ENCODE measurements around the gene ZNF100.
"Not testable (repeated sequence)": the region's sequence is repeated elsewhere in the genome, so short reads cannot be mapped to it uniquely, and the experiment has no call there.

Gene ZNF100

DNA sequence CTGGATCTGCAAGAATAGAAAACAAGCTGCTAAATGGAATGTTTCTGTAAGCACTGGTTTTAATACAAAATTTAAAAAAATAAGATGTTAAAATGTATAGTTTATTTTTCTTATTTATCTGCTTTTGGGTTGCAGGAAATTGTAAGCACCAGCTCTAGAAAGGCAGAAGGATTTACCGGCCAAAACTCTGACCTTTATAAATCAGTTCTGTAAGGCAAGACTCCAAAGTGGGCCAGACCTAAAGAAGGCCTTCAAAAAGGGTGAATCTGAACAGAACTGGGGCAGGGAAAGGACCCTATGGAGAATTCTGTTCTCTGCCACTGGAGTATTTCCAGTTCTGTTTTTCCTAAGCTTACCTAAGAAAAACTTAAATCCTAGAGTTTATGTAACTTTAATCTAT, 19.3 kb downstream of the ZNF100 start:
- H3K79me2 ChIP-seq (ENCODE audit: insufficient read depth, low read length), result peaks cover 63% of the 10 kb centered on the region
- no peaks in the 10 kb centered on the region for H3F3A ChIP-seq (ENCODE audit: low read depth)
- no peaks in the 10 kb centered on the region for H3K9me2 ChIP-seq (replicated peaks; ENCODE audit: low read depth, low read length)
- no peak overlapping the region for H2AFZ ChIP-seq (ENCODE audit: low read length)
- no peaks in the 10 kb centered on the region for H3K9me3 ChIP-seq (ENCODE audit: insufficient read depth, low read depth, low read length)
- H3K9ac ChIP-seq (ENCODE audit: low read depth, low read length, poor library complexity, severe bottlenecking), result no peak overlapping the region
- H4K20me1 ChIP-seq (ENCODE audit: insufficient read depth, low read length, poor library complexity, severe bottlenecking), result peaks cover 14% of the 10 kb centered on the region
- no peaks in the 10 kb centered on the region for H3K27me3 ChIP-seq (ENCODE audit: insufficient read depth, low read length, poor library complexity, severe bottlenecking)
- H3K4me2 ChIP-seq (ENCODE audit: low read depth, low read length, poor library complexity, severe bottlenecking), result no peak overlapping the region
- peaks cover 69% of the 10 kb centered on the region for H3K36me3 ChIP-seq (ENCODE audit: insufficient read depth, low read length)
- no peak overlapping the region for H3K4me3 ChIP-seq (ENCODE audit: low read length, poor library complexity, severe bottlenecking)
- no peak for TF ChIP-seq EZH2phosphoT487 (IDR thresholded peaks at IDR 0.05; ENCODE audit: borderline replicate concordance)
- TF ChIP-seq, protein P1, sequence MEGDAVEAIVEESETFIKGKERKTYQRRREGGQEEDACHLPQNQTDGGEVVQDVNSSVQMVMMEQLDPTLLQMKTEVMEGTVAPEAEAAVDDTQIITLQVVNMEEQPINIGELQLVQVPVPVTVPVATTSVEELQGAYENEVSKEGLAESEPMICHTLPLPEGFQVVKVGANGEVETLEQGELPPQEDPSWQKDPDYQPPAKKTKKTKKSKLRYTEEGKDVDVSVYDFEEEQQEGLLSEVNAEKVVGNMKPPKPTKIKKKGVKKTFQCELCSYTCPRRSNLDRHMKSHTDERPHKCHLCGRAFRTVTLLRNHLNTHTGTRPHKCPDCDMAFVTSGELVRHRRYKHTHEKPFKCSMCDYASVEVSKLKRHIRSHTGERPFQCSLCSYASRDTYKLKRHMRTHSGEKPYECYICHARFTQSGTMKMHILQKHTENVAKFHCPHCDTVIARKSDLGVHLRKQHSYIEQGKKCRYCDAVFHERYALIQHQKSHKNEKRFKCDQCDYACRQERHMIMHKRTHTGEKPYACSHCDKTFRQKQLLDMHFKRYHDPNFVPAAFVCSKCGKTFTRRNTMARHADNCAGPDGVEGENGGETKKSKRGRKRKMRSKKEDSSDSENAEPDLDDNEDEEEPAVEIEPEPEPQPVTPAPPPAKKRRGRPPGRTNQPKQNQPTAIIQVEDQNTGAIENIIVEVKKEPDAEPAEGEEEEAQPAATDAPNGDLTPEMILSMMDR (conservative IDR thresholded peaks at IDR 0.05; ENCODE audit: low read length), result no peak
- H3K4me1 ChIP-seq (ENCODE audit: insufficient read depth, low read length, poor library complexity, severe bottlenecking), result no peaks in the 10 kb centered on the region

DNA sequence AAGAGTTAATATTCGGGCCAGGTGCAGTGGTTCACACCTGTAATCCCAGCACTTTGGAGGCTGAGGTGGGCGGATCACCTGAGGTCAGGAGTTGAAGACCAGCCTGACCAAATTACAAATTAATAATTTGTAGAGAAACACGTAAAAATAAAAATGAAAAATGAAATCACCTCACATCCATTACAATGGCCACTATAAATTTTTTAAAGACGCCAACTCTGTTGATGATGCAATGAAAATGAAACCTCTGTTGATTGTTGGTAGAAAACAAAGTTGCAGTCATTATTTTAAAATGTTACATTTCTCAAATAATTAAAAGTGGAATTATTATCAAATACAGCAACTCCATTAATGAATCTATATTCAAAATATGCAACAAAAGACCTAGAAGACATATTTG, 26.8 kb downstream of the ZNF100 start:
- Histone ChIP-seq H4K20me1 (ENCODE audit: insufficient read depth, low read length, poor library complexity, severe bottlenecking) (no peaks in the 10 kb centered on the region), H3K36me3 (ENCODE audit: insufficient read depth, low read length) (peaks cover 64% of the 10 kb centered on the region; the same call in 1 of the 2 replicates), H3K27me3 (ENCODE audit: insufficient read depth, low read length, poor library complexity, severe bottlenecking) (no peaks in the 10 kb centered on the region), H3K9me3 (ENCODE audit: insufficient read depth, low read depth, low read length) (0 out of 2 replicates have a peak, but pooled peaks cover 4% of the 10 kb centered on the region), H3K4me1 (ENCODE audit: insufficient read depth, low read length, poor library complexity, severe bottlenecking) (no peaks in the 10 kb centered on the region), H3K4me3 (ENCODE audit: low read length, poor library complexity, severe bottlenecking) (no peak overlapping the region), H3K9ac (ENCODE audit: low read depth, low read length, poor library complexity, severe bottlenecking) (no peak overlapping the region), H2AFZ (ENCODE audit: low read length) (no peak overlapping the region), H3K79me2 (ENCODE audit: insufficient read depth, low read length) (no peaks in the 10 kb centered on the region; the same call in 1 of the 2 replicates), H3F3A (ENCODE audit: low read depth) (no peaks in the 10 kb centered on the region), H3K9me2 (replicated peaks; ENCODE audit: low read depth, low read length) (no peaks in the 10 kb centered on the region), H3K4me2 (ENCODE audit: low read depth, low read length, poor library complexity, severe bottlenecking) (no peak overlapping the region)
- TF ChIP-seq, protein P1 (conservative IDR thresholded peaks at IDR 0.05; ENCODE audit: low read length), result no peak
- no peak for TF ChIP-seq EZH2phosphoT487 (IDR thresholded peaks at IDR 0.05; ENCODE audit: borderline replicate concordance)

DNA sequence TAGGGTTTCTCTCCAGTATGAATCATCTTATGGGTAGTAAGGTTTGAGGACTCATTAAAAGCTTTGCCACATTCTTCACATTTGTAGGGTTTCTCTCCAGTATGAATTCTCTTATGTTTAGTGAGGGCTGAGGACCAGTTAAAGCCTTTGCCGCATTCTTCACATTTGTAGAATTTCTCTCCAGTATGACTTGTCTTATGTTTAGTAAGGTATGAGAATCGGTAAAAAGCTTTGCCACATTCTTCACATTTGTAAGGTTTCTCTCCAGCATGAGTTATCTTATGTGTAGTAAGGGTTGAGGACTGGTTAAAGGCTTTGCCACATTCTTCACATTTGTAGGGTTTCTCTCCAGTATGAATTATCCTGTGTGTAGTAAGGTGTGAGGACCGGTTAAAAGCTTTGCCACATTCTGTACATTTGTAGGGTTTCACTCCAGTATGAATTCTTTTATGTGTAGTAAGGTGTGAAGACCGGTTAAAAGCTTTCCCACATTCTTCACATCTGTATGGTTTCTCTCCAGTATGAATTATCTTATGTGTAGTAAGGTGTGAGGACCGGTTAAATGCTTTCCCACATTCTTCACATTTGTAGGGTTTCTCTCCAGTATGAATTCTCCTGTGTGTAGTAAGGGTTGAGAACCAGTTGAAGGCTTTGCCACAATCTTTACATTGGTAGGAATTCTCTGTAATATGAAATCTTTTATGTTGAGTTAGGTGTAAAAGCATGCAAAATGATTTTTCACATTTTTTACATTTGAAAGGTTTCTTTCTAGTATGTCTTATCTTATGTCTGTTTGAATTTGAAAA, 40.2 kb downstream of the ZNF100 start:
- not testable (repeated sequence) for H2AFZ ChIP-seq (ENCODE audit: low read length); H3K9ac ChIP-seq (ENCODE audit: low read depth, low read length, poor library complexity, severe bottlenecking); H3F3A ChIP-seq (ENCODE audit: low read depth); H3K79me2 ChIP-seq (ENCODE audit: insufficient read depth, low read length); H3K4me1 ChIP-seq (ENCODE audit: insufficient read depth, low read length, poor library complexity, severe bottlenecking); H4K20me1 ChIP-seq (ENCODE audit: insufficient read depth, low read length, poor library complexity, severe bottlenecking); H3K4me2 ChIP-seq (ENCODE audit: low read depth, low read length, poor library complexity, severe bottlenecking); H3K9me2 ChIP-seq (replicated peaks; ENCODE audit: low read depth, low read length); H3K4me3 ChIP-seq (ENCODE audit: low read length, poor library complexity, severe bottlenecking); H3K27me3 ChIP-seq (ENCODE audit: insufficient read depth, low read length, poor library complexity, severe bottlenecking)
- peaks cover 26% of the 10 kb centered on the region; the same call in 1 of the 2 replicates for H3K9me3 ChIP-seq (ENCODE audit: insufficient read depth, low read depth, low read length)
- H3K36me3 ChIP-seq (ENCODE audit: insufficient read depth, low read length), result peaks cover 55% of the 10 kb centered on the region

DNA sequence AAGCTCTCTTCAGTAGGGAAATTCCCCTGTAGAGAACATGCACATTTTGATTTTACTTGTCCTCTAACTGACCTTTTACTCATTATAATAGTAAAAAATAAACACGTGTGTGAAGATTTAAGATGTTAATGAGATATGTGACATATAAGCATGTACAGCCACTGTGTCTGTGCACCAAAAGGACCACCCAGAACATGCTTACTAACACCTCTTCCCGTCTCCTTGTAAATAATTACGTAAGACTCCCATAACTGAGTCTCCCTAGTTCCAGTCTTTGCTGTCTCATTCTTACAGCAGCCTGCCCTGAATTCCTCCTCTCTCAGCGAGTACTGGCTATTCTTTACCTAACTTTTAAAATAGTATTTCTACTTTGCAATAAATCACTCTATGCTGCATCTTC, 53.6 kb downstream of the ZNF100 start:
- Histone ChIP-seq H3K4me3 (ENCODE audit: low read length, poor library complexity, severe bottlenecking) (no peak overlapping the region), H3K36me3 (ENCODE audit: insufficient read depth, low read length) (no peaks in the 10 kb centered on the region), H4K20me1 (ENCODE audit: insufficient read depth, low read length, poor library complexity, severe bottlenecking) (no peaks in the 10 kb centered on the region), H2AFZ (ENCODE audit: low read length) (no peak overlapping the region), H3K4me1 (ENCODE audit: insufficient read depth, low read length, poor library complexity, severe bottlenecking) (no peaks in the 10 kb centered on the region), H3K9me2 (replicated peaks; ENCODE audit: low read depth, low read length) (no peaks in the 10 kb centered on the region), H3K9ac (ENCODE audit: low read depth, low read length, poor library complexity, severe bottlenecking) (no peak overlapping the region), H3K79me2 (ENCODE audit: insufficient read depth, low read length) (no peaks in the 10 kb centered on the region), H3K4me2 (ENCODE audit: low read depth, low read length, poor library complexity, severe bottlenecking) (no peak overlapping the region), H3F3A (ENCODE audit: low read depth) (no peaks in the 10 kb centered on the region), H3K27me3 (ENCODE audit: insufficient read depth, low read length, poor library complexity, severe bottlenecking) (no peaks in the 10 kb centered on the region), H3K9me3 (ENCODE audit: insufficient read depth, low read depth, low read length) (no peaks in the 10 kb centered on the region)
- no peak for TF ChIP-seq EZH2phosphoT487 (IDR thresholded peaks at IDR 0.05; ENCODE audit: borderline replicate concordance)
- TF ChIP-seq, protein P1 (conservative IDR thresholded peaks at IDR 0.05; ENCODE audit: low read length), result no peak
